ENCODE results near the gene SMPDL3B.

SMPDL3B gene

GRCh38 chr1:27940870-27941560 is 6.2 kb downstream of the SMPDL3B start:
- no peak for DNase-seq (ENCODE audit: low read depth)

GRCh38 chr1:27941671-27942540 is 7.1 kb downstream of the SMPDL3B start:
- no peak for DNase-seq (ENCODE audit: low read depth)

GRCh38 chr1:27945020-27945419 is 10.2 kb downstream of the SMPDL3B start:
- no peak for DNase-seq (ENCODE audit: low read depth)

- DNase-seq (ENCODE audit: low read depth), result no peak
Observed at GRCh38 chr1:27949027-27949426, 14.2 kb downstream of the SMPDL3B start.

GRCh38 chr1:27951396-27951795 is 16.6 kb downstream of the SMPDL3B start:
- no peak for DNase-seq (ENCODE audit: low read depth)

GRCh38 chr1:27952147-27952546 is 17.3 kb downstream of the SMPDL3B start:
- no peak for DNase-seq (ENCODE audit: low read depth)

- no peak for DNase-seq (ENCODE audit: low read depth)
Observed at GRCh38 chr1:27954186-27954585, 19.4 kb downstream of the SMPDL3B start.

GRCh38 chr1:27955076-27955475 is 20.3 kb downstream of the SMPDL3B start:
- DNase-seq (ENCODE audit: low read depth), result no peak

- no peak for DNase-seq (ENCODE audit: low read depth)
Observed at GRCh38 chr1:27956761-27957160, 22.0 kb downstream of the SMPDL3B start.

GRCh38 chr1:27957655-27958054 is 22.9 kb downstream of the SMPDL3B start:
- DNase-seq (ENCODE audit: low read depth), result no peak

GRCh38 chr1:27958513-27958912 is 23.7 kb downstream of the SMPDL3B start:
- no peak for DNase-seq (ENCODE audit: low read depth)

- peak; percentile 74 for DNase-seq (ENCODE audit: low read depth)
Observed at GRCh38 chr1:27959792-27960603, 25.2 kb downstream of the SMPDL3B start, which contains the start of gene XKR8. Gene XKR8 (plus strand): TSS chr1:27959973. CDS start chr1:27960070, 97 bp downstream.

GRCh38 chr1:27960762-27961645 is 26.2 kb downstream of the SMPDL3B start:
- DNase-seq (ENCODE audit: low read depth), result no peak

GRCh38 chr1:27961646-27962221 is 26.9 kb downstream of the SMPDL3B start:
- no peak for DNase-seq (ENCODE audit: low read depth)

- no peak for DNase-seq (ENCODE audit: low read depth)
Observed at GRCh38 chr1:27963393-27963792, 28.6 kb downstream of the SMPDL3B start.

GRCh38 chr1:27966402-27967105 is 31.8 kb downstream of the SMPDL3B start:
- DNase-seq (ENCODE audit: low read depth), result no peak

- no peak for DNase-seq (ENCODE audit: low read depth)
Observed at GRCh38 chr1:27967106-27967883, 32.5 kb downstream of the SMPDL3B start.

GRCh38 chr1:27967884-27968466 is 33.2 kb downstream of the SMPDL3B start:
- no peak for DNase-seq (ENCODE audit: low read depth)

- DNase-seq (ENCODE audit: low read depth), result no peak
Observed at GRCh38 chr1:27968692-27969091, 33.9 kb downstream of the SMPDL3B start.

All from activated T-cell treated with anti-CD3 and anti-CD28 coated beads for 1 hour (primary cell).